OCI-LY1 (cell line): ENCODE data around the gene CFAP65.

ENCODE experiments used
- H2AFZ ChIP-seq: fragments of 200-600 bp; sonication (generic), shearing (Covaris generic); 2 replicates; pipeline ENCODE4 v1.6.0; 2014; ENCODE audit warnings: antibody characterized with exemption, mild to moderate bottlenecking, low read length
- H3F3A ChIP-seq: fragments of 200-600 bp; sonication (generic), shearing (Covaris generic); 2 replicates; pipeline ENCODE4 v1.6.0; 2014; ENCODE audit warnings: mild to moderate bottlenecking, antibody characterized with exemption, low read length, moderate library complexity; ENCODE audit not compliant: insufficient read depth
- H3K27ac ChIP-seq: fragments of 200-600 bp; sonication (generic); 2 replicates; pipeline ENCODE4 v1.5.1; 2014; ENCODE audit warnings: low read length, mixed run types, mild to moderate bottlenecking, low read depth; ENCODE audit not compliant: poor library complexity, severe bottlenecking
- H3K27me3 ChIP-seq: fragments of 200-600 bp; sonication (generic); 2 replicates; pipeline ENCODE4 v1.6.0; 2014; ENCODE audit warnings: antibody characterized with exemption, mild to moderate bottlenecking, low read length, moderate library complexity; ENCODE audit not compliant: insufficient read depth
- H3K36me3 ChIP-seq: fragments of 200-600 bp; sonication (generic); 2 replicates; pipeline ENCODE4 v1.6.1; 2014; ENCODE audit warnings: mild to moderate bottlenecking, antibody characterized with exemption, low read length, moderate library complexity, mixed read lengths; ENCODE audit not compliant: insufficient read depth
- H3K4me1 ChIP-seq: fragments of 200-600 bp; sonication (generic); 2 replicates; pipeline ENCODE4 v1.5.1; 2014; ENCODE audit warnings: mild to moderate bottlenecking, low read length, moderate library complexity; ENCODE audit not compliant: insufficient read depth, severe bottlenecking
- H3K4me2 ChIP-seq: fragments of 200-600 bp; sonication (generic), shearing (Covaris generic); 2 replicates; pipeline ENCODE4 v1.6.1; 2014; ENCODE audit warnings: low read length
- H3K4me3 ChIP-seq: fragments of 200-600 bp; sonication (generic); 2 replicates; pipeline ENCODE4 v1.5.1; 2014; ENCODE audit warnings: low read length, low read depth, mild to moderate bottlenecking, mixed read lengths; ENCODE audit not compliant: poor library complexity, severe bottlenecking
- H3K79me2 ChIP-seq: fragments of 200-600 bp; shearing (Covaris generic); 2 replicates; pipeline ENCODE4 v1.6.1; 2016; ENCODE audit warnings: mixed run types, low read length, mixed read lengths; ENCODE audit not compliant: insufficient read depth
- H3K9ac ChIP-seq: fragments of 200-600 bp; sonication (generic), shearing (Covaris generic); 2 replicates; pipeline ENCODE4 v1.6.1; 2014; ENCODE audit warnings: mild to moderate bottlenecking, low read length, mixed read lengths
- H3K9me2 ChIP-seq: fragments of 200-600 bp; sonication (generic), shearing (Covaris generic); 2 replicates; pipeline ENCODE4 v1.6.1; 2014; ENCODE audit warnings: low read depth, mild to moderate bottlenecking, low read length, mixed read lengths
- H3K9me3 ChIP-seq: fragments of 200-600 bp; shearing (Covaris generic); 2 replicates; pipeline ENCODE4 v1.6.1; 2014; ENCODE audit warnings: low read length, mixed read lengths
- H4K20me1 ChIP-seq: fragments of 200-600 bp; sonication (generic), shearing (Covaris generic); 2 replicates; pipeline ENCODE4 v1.6.0; 2016; ENCODE audit warnings: mild to moderate bottlenecking, low read length; ENCODE audit not compliant: insufficient read depth
- CTCF ChIP-seq: fragments of 200-600 bp; sonication (generic), shearing (Covaris generic); IDR thresholded peaks from 2 replicates; pipeline ENCODE4 v1.5.1; 2017; ENCODE audit warnings: mild to moderate bottlenecking, antibody characterized with exemption, low read length, moderate library complexity, mixed read lengths
- EZH2 ChIP-seq: fragments of 200-600 bp; sonication (generic), shearing (Covaris generic); IDR thresholded peaks from 2 replicates; pipeline ENCODE4 v1.8.0; 2017; ENCODE audit warnings: borderline replicate concordance, mixed run types, mild to moderate bottlenecking, antibody characterized with exemption, low read length, moderate library complexity, mixed read lengths

Gene CFAP65

DNA sequence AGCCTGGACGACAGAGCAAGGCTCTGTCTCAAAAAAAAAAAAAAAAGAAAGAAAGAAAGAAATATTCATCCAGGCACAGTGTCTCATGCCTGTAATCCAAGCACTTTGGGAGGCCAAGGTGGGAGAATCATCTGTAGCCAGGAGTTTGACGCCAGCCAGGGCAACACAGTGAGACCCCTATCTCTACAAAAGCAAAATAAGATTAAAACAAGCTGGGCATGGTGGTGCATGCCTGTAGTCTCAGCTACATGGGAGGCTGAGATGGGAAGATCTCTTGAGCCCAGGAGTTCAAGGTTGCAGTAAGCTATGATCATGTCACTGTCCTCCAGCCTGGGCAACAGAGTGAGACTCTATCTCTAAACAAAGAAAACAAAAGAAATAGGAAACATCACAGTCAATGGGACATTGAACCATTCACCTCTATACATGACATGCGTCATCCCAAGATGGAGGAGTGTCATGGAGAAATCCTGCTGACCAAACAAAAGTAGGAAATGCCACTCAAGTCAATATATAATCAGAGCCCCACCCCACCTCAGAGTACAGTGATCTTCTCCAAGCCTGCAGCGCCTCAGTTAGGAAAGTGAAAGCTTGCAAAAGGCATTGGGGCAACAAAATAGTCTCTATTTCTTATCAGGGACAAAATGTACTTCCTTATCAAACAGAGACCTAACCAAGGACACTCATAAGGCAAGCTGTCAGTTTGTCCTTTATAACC is 66.1 kb downstream of the CFAP65 start:
- Histone ChIP-seq H3K9me3 (no peaks in the 10 kb centered on the region), H3K27ac (no peak overlapping the region), H3K9me2 (no peaks in the 10 kb centered on the region), H3K9ac (no peak overlapping the region), H3F3A (no peaks in the 10 kb centered on the region), H4K20me1 (no peaks in the 10 kb centered on the region), H3K4me1 (no peaks in the 10 kb centered on the region), H3K4me2 (no peak overlapping the region), H3K27me3 (no peaks in the 10 kb centered on the region), H3K79me2 (no peaks in the 10 kb centered on the region), H3K4me3 (no peak overlapping the region), H2AFZ (no peak overlapping the region), H3K36me3 (no peaks in the 10 kb centered on the region)
- no peak for TF ChIP-seq EZH2
- no peak for TF ChIP-seq CTCF

DNA sequence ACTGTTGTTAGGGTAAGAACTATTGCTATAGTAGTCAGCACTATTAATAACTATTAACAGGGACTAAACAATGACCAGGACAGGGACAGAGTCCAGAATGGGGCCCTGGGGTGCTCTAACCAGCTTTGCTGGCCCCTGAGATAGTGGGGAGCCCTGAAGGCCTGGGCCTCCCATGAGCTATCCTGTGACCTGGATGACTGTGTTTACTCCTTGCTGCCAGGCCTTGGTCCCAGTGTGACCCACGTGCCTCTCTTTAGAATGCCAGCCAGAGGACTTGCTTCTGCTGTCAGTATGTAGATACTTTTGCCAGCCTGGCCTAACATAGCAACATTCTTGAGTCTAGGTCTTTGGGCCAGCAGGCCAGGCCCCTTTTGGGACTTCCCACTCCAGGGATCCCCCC is 70.4 kb downstream of the CFAP65 start:
- Histone ChIP-seq H3K36me3 (no peaks in the 10 kb centered on the region), H3K27me3 (no peaks in the 10 kb centered on the region), H4K20me1 (no peaks in the 10 kb centered on the region), H2AFZ (no peak overlapping the region), H3K4me1 (no peaks in the 10 kb centered on the region), H3K9ac (no peak overlapping the region), H3K4me3 (no peak overlapping the region), H3K27ac (no peak overlapping the region), H3K79me2 (no peaks in the 10 kb centered on the region), H3K9me2 (no peaks in the 10 kb centered on the region), H3K9me3 (no peaks in the 10 kb centered on the region), H3F3A (no peaks in the 10 kb centered on the region), H3K4me2 (no peak overlapping the region)
- TF ChIP-seq EZH2 (no peak), CTCF (no peak)

DNA sequence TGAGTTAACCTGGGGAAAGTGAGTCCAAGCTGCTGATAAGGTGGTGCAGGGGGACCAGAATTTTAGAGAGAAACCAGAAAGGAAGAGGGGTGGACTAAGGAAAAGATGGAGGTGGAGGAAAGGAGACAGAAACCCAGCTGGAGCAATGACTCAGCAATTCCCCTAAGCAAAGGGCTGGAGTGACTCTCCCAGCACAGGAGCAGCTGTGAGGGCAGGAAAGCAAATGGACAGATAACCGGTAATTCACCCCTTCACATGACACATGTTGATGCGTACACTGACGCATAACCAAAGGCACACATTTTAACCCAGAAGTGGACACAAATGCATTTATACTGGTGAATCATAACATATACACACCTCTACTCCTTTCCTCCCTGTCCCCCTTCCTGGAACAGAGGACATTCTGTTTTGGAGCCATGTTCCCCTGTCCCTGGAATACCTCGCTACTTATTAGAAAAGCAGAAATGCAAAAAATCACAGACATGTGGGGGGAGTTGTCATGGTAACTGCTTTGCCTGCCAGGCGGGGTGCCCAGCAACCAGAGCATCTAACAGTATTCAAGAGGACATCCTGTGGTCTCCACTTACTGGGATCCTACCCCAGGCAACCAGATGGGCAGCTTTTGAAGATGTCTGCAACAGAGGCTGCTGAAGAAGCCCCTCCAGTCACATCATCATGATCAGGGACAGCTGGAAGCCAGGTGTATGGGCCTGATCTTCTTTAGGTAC is 77.1 kb downstream of the CFAP65 start:
- TF ChIP-seq EZH2 (no peak), CTCF (no peak)
- H3K9me3 ChIP-seq: no peaks in the 10 kb centered on the region
- no peaks in the 10 kb centered on the region for H3K27me3 ChIP-seq
- H3K9ac ChIP-seq: no peak overlapping the region
- no peak overlapping the region for H3K4me3 ChIP-seq
- H3K36me3 ChIP-seq: no peaks in the 10 kb centered on the region
- H3F3A ChIP-seq: no peaks in the 10 kb centered on the region
- H2AFZ ChIP-seq: no peak overlapping the region
- H4K20me1 ChIP-seq: no peaks in the 10 kb centered on the region
- H3K27ac ChIP-seq: no peak overlapping the region
- no peak overlapping the region for H3K4me2 ChIP-seq
- no peaks in the 10 kb centered on the region for H3K79me2 ChIP-seq
- H3K9me2 ChIP-seq: no peaks in the 10 kb centered on the region
- H3K4me1 ChIP-seq: no peaks in the 10 kb centered on the region
